Esophagus squamous epithelium (tissue), 5 donors: ENCODE data around the gene IGF2BP3. TPM values are rescaled to one million over a fixed set of nuclear protein-coding genes. Genes with fewer than 3 reads are reported as not detected.

Experiments used
- DNase-seq: peaks from one replicate; lab custom pipeline; 2025; lab: John Stamatoyannopoulos, UW
- H3K27ac ChIP-seq, 4 donors: fragments of 200-600 bp; sonication (generic); one replicate each; pipeline ENCODE4 v1.5.1; 2016 to 2019; ENCODE audit warnings: mild to moderate bottlenecking in 1 of 4
- H3K27me3 ChIP-seq, 4 donors: fragments of 200-600 bp; sonication (generic); 1 replicate in 3 of 4; 2 replicates in 1 of 4; pipeline versions ENCODE4 v1.5.1 to v1.6.0; 2017 to 2021; ENCODE audit warnings: antibody characterized with exemption in 1 of 4
- H3K36me3 ChIP-seq, 3 donors: fragments of 200-600 bp; sonication (generic); one replicate each; pipeline ENCODE4 v1.5.1; 2016 to 2019
- H3K4me1 ChIP-seq, 3 donors: fragments of 200-600 bp; sonication (generic); one replicate each; pipeline ENCODE4 v1.5.1; 2017 to 2019
- H3K4me3 ChIP-seq, 4 donors: fragments of 200-600 bp; sonication (generic); 1 replicate in 3 of 4; 2 replicates in 1 of 4; pipeline ENCODE4 v1.5.1; 2016 to 2019; ENCODE audit warnings: mild to moderate bottlenecking in 2 of 4, moderate library complexity in 1 of 4
- H3K9me3 ChIP-seq, 3 donors: fragments of 200-600 bp; sonication (generic); one replicate each; pipeline ENCODE4 v1.5.1; 2016 to 2019
- POLR2A ChIP-seq, 4 donors: fragments of 450-650 bp; IDR thresholded peaks; one replicate each; pipeline ENCODE4 v1.6.1; 2017; ENCODE audit warnings: antibody characterized with exemption in 4 of 4, mild to moderate bottlenecking in 4 of 4, moderate library complexity in 3 of 4
- WGBS, 2 donors: methylation state at CpG; one replicate each; pipeline ENCODE4 v1.1.5; 2018; 5-methylcytosine and 5-hydroxymethylcytosine counted together
- intact Hi-C: fragments of 100-400 bp; cut with DNase I; formaldehyde crosslinking; loops from one replicate; pipeline ENCODE4 v1.15.0; 2022
- total RNA-seq, 4 donors: library from RNA; depleted of rRNA; stranded (reverse); fragments of >200 nt; gene quantifications; one replicate each; pipeline ENCODE4 v1.1.0, GENCODE V29; 2016
- TF ChIP-seq, protein P1 (sequence below), 6 experiments: fragments of 450-650 bp in 4 of 6; fragments of 200-600 bp in 2 of 6; sonication (generic) in 2 of 6; IDR thresholded peaks; one replicate each; pipeline ENCODE4 v1.5.1; 2016 to 2019; ENCODE audit warnings: antibody characterized with exemption in 6 of 6, mild to moderate bottlenecking in 4 of 6, moderate library complexity in 4 of 6
- donor health status: DM: yes; HTN: yes; CAD: no.

The IGF2BP3 gene
- total RNA-seq, 4 donors from 2014 or later = 1.3 to 9.3 (median 7.2) TPM

DNA sequence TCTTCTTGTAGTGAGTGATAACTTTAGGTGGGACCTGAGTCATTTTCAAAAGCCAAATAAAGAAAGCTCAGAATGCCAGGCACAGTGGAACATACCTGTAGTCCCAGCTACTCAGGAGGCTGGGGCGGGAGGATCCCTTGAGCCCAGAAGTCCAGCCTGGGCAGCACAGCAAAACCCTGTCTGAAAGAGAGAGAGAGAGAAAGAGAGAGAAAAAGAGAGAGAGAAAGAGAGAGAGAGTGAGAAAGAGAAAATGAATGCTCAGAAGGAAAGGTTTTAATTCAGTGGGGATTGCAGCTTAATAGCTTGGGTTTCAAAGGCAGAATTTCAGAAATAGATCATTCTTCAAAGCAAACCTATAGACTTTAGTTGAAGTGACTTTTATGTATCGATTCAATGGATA lies 198.0 kb downstream of the IGF2BP3 start:
- no peak for DNase-seq
- intact Hi-C loops = loop anchor here (10.0 kb wide), 1 partner anchor 203 kb away; the partner anchor contains the start of gene IGF2BP3
- H3K4me3 ChIP-seq = no peak overlapping the region
- no peak for TF ChIP-seq POLR2A (IDR thresholded peaks at IDR 0.05)
- TF ChIP-seq, protein P1, sequence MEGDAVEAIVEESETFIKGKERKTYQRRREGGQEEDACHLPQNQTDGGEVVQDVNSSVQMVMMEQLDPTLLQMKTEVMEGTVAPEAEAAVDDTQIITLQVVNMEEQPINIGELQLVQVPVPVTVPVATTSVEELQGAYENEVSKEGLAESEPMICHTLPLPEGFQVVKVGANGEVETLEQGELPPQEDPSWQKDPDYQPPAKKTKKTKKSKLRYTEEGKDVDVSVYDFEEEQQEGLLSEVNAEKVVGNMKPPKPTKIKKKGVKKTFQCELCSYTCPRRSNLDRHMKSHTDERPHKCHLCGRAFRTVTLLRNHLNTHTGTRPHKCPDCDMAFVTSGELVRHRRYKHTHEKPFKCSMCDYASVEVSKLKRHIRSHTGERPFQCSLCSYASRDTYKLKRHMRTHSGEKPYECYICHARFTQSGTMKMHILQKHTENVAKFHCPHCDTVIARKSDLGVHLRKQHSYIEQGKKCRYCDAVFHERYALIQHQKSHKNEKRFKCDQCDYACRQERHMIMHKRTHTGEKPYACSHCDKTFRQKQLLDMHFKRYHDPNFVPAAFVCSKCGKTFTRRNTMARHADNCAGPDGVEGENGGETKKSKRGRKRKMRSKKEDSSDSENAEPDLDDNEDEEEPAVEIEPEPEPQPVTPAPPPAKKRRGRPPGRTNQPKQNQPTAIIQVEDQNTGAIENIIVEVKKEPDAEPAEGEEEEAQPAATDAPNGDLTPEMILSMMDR (IDR thresholded peaks at IDR 0.05) = no peak
- WGBS, 2 donors = 83 to 98% methylated on average over 2 of the region's 2 CpGs
- H3K4me1 ChIP-seq = peaks cover 0 to 10% (median 0%) of the 10 kb centered on the region in 3 donors
- no peaks in the 10 kb centered on the region for H3K27me3 ChIP-seq
- no peak overlapping the region for H3K27ac ChIP-seq
- no peaks in the 10 kb centered on the region for H3K9me3 ChIP-seq
- H3K36me3 ChIP-seq = peaks cover 0 to 74% (median 3%) of the 10 kb centered on the region in 3 donors

DNA sequence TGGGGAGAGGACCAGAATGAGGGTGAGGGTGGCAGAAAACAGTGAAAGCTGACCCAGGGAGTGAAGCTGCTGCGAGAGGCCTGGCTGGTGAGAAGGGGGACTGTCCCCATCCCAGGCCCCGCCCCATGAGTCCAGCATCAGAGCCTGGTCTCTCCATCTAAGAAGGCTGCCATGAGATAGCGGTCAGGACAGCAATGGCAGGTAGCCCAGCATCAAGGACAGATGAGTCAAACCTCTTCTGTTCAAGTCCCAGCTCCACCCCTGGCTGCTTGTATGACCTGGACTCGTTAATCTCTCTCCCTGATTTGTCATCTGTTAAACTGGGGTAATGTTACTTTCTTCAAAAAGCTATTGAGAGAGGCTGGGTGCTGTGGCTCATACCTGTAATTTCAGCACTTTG lies 201.5 kb downstream of the IGF2BP3 start:
- Histone ChIP-seq H3K4me3 (no peak overlapping the region), H3K27ac (no peak overlapping the region), H3K4me1 (peaks cover 0 to 10% (median 0%) of the 10 kb centered on the region in 3 donors), H3K27me3 (no peaks in the 10 kb centered on the region), H3K36me3 (peaks cover 3 to 85% (median 5%) of the 10 kb centered on the region in 3 donors), H3K9me3 (no peaks in the 10 kb centered on the region)
- WGBS, 2 donors = 64 to 79% methylated on average over 4 of the region's 4 CpGs
- intact Hi-C loops = no loop called here
- no peak for DNase-seq
- no peak for TF ChIP-seq POLR2A (IDR thresholded peaks at IDR 0.05)
- TF ChIP-seq, protein P1 (IDR thresholded peaks at IDR 0.05) = no peak

DNA sequence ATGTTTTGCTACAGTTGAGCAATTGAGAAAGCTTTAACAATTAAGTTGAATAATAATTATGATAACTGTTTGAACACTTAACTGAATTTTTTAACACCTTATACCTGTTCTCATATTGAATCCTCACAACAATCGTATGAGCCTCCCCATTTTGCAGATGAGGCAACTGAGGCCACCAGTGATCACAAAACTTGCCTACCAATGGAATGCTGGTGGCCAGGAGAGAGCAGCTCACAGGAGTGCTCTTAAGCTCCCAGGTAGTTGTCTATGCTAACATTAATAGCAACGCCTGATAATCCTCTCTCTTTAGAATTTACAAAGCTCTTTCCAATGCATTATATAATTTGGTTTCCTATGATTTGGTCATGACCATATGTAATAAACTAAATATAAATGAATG lies 202.1 kb downstream of the IGF2BP3 start:
- H3K36me3 ChIP-seq = peaks cover 3 to 89% (median 5%) of the 10 kb centered on the region in 3 donors
- no peaks in the 10 kb centered on the region for H3K27me3 ChIP-seq

DNA sequence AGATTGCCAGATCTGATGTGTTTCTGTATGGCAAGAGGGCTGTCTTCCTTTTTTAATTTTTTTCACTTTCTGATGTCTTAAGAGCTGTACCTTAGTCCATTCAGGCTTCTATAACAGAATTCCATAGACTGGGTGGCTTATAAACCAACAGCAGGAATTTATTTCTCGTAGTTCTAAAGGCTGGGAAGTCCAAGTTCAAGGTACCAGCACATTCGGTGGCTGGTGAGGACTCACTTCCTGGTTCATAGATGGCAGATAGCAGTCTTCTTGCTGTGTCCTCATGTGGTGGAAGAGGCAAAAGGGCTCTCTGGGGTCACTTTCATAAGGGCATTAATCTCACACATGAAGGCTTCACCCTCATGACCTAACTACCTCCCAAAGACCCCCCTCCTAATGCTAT lies 202.9 kb downstream of the IGF2BP3 start:
- intact Hi-C loops = no loop called here

More for the DNA sequence above, 202.1 kb downstream of the IGF2BP3 start:
- peaks cover 0 to 5% (median 0%) of the 10 kb centered on the region in 3 donors for H3K4me1 ChIP-seq
- 87 to 97% methylated on average over 2 of the region's 2 CpGs for WGBS, 2 donors
- intact Hi-C loops = no loop called here
- TF ChIP-seq, protein P1 (IDR thresholded peaks at IDR 0.05) = no peak
- TF ChIP-seq POLR2A (IDR thresholded peaks at IDR 0.05) = no peak
- no peak overlapping the region for H3K4me3 ChIP-seq
- no peaks in the 10 kb centered on the region for H3K9me3 ChIP-seq
- DNase-seq = no peak
- no peak overlapping the region for H3K27ac ChIP-seq

DNA sequence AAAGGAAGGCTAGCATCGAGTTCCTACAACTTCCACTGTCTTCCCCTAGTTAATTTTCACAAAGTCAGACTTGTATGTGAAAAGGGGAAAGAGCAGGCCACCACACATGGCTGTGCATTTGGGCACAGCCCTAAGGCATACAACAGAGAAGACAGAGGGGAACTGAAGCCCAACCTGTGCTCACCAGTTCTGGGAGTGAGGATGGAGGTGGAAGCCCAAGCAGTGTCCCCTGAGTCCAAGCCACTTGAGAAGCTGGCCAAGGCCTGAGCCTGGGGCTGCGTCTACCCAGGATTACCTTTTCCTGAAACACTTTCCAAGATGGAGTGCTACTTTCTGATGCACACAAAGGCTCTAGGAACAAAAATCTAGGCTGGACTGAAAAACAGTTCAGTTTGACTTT lies 203.4 kb downstream of the IGF2BP3 start:
- TF ChIP-seq POLR2A (IDR thresholded peaks at IDR 0.05) = no peak
- TF ChIP-seq, protein P1 (IDR thresholded peaks at IDR 0.05) = no peak
- peaks cover 3 to 85% (median 5%) of the 10 kb centered on the region in 3 donors for H3K36me3 ChIP-seq
- H3K27me3 ChIP-seq = no peaks in the 10 kb centered on the region
- 80 to 100% methylated on average over 1 to 2 of the region's 2 CpGs for WGBS, 2 donors
- intact Hi-C loops = no loop called here
- H3K9me3 ChIP-seq = no peaks in the 10 kb centered on the region
- no peaks in the 10 kb centered on the region for H3K4me1 ChIP-seq
- no peak overlapping the region for H3K4me3 ChIP-seq
- H3K27ac ChIP-seq = no peak overlapping the region
- no peak for DNase-seq

More for the DNA sequence above, 202.9 kb downstream of the IGF2BP3 start:
- TF ChIP-seq, protein P1 (IDR thresholded peaks at IDR 0.05) = no peak
- no peak for TF ChIP-seq POLR2A (IDR thresholded peaks at IDR 0.05)
- Histone ChIP-seq H3K27me3 (no peaks in the 10 kb centered on the region), H3K9me3 (no peaks in the 10 kb centered on the region), H3K36me3 (peaks cover 3 to 89% (median 5%) of the 10 kb centered on the region in 3 donors), H3K4me1 (no peaks in the 10 kb centered on the region), H3K4me3 (no peak overlapping the region), H3K27ac (no peak overlapping the region)
- DNase-seq = no peak
- 85 to 89% methylated on average over 2 of the region's 2 CpGs for WGBS, 2 donors
